ENCODE results near the gene MYMK. TPM values are rescaled to one million over a fixed set of nuclear protein-coding genes. Genes with fewer than 3 reads are reported as not detected.

The MYMK gene
- total RNA-seq, 1 experiment from 2014 or later = not detected

- DNase-seq = no peak
- Histone ChIP-seq H3K27me3 (no peaks in the 10 kb centered on the region), H3K36me3 (no peaks in the 10 kb centered on the region), H3K9me3 (no peaks in the 10 kb centered on the region), H3K4me3 (no peak overlapping the region)
Measured at GRCh38 chr9:133542002-133542401, 17.2 kb upstream of the MYMK start.

GRCh38 chr9:133540698-133541025 is 15.9 kb upstream of the MYMK start:
- Histone ChIP-seq H3K4me3 (no peak overlapping the region), H3K9me3 (no peaks in the 10 kb centered on the region), H3K27me3 (no peaks in the 10 kb centered on the region), H3K36me3 (no peaks in the 10 kb centered on the region)
- no peak for DNase-seq

GRCh38 chr9:133539991-133540697 is 15.4 kb upstream of the MYMK start:
- Histone ChIP-seq H3K4me3 (no peak overlapping the region), H3K27me3 (no peaks in the 10 kb centered on the region), H3K9me3 (no peaks in the 10 kb centered on the region), H3K36me3 (no peaks in the 10 kb centered on the region)
- no peak for DNase-seq

GRCh38 chr9:133538851-133539833 is 14.4 kb upstream of the MYMK start:
- Histone ChIP-seq H3K27me3 (no peaks in the 10 kb centered on the region), H3K4me3 (no peak overlapping the region), H3K9me3 (no peaks in the 10 kb centered on the region), H3K36me3 (no peaks in the 10 kb centered on the region)
- no peak for DNase-seq

- Histone ChIP-seq H3K4me3 (no peak overlapping the region), H3K27me3 (no peaks in the 10 kb centered on the region)
- DNase-seq = no peak
Measured at GRCh38 chr9:133538176-133538575, 13.4 kb upstream of the MYMK start.

GRCh38 chr9:133537257-133537656 is 12.5 kb upstream of the MYMK start:
- Histone ChIP-seq H3K36me3 (no peaks in the 10 kb centered on the region), H3K4me3 (no peak overlapping the region), H3K9me3 (no peaks in the 10 kb centered on the region), H3K27me3 (no peaks in the 10 kb centered on the region)
- DNase-seq = no peak

More at GRCh38 chr9:133538176-133538575, 13.4 kb upstream of the MYMK start:
- Histone ChIP-seq H3K9me3 (no peaks in the 10 kb centered on the region), H3K36me3 (no peaks in the 10 kb centered on the region)

- H3K36me3 ChIP-seq = no peaks in the 10 kb centered on the region
- DNase-seq = no peak
- H3K9me3 ChIP-seq = no peaks in the 10 kb centered on the region
- no peak overlapping the region for H3K4me3 ChIP-seq
- H3K27me3 ChIP-seq = no peaks in the 10 kb centered on the region
Measured at GRCh38 chr9:133536536-133536935, 11.8 kb upstream of the MYMK start.

- H3K27me3 ChIP-seq = no peaks in the 10 kb centered on the region
Measured at GRCh38 chr9:133536080-133536479, 11.3 kb upstream of the MYMK start.

GRCh38 chr9:133535306-133535877 is 10.6 kb upstream of the MYMK start:
- Histone ChIP-seq H3K4me3 (no peak overlapping the region), H3K36me3 (no peaks in the 10 kb centered on the region), H3K27me3 (no peaks in the 10 kb centered on the region), H3K9me3 (no peaks in the 10 kb centered on the region)
- no peak for DNase-seq

More at GRCh38 chr9:133536080-133536479, 11.3 kb upstream of the MYMK start:
- no peaks in the 10 kb centered on the region for H3K9me3 ChIP-seq
- no peak overlapping the region for H3K4me3 ChIP-seq
- no peak for DNase-seq
- H3K36me3 ChIP-seq = no peaks in the 10 kb centered on the region

GRCh38 chr9:133534346-133535291 is 9.9 kb upstream of the MYMK start, which contains the start of gene ADAMTSL2:
ADAMTSL2 (plus strand) TSS chr9:133534704; CDS start chr9:133536713, 2,009 bp downstream.
- Histone ChIP-seq H3K36me3 (no peaks in the 10 kb centered on the region), H3K4me3 (no peak within 1 kb of the TSS), H3K9me3 (no peaks in the 10 kb centered on the region), H3K27me3 (no peaks in the 10 kb centered on the region)
- DNase-seq = peak; percentile 72

- Histone ChIP-seq H3K9me3 (no peaks in the 10 kb centered on the region), H3K27me3 (no peaks in the 10 kb centered on the region), H3K4me3 (no peak overlapping the region), H3K36me3 (no peaks in the 10 kb centered on the region)
- DNase-seq = peak; percentile 29
Measured at GRCh38 chr9:133533857-133534256, 9.1 kb upstream of the MYMK start.

- Histone ChIP-seq H3K9me3 (no peaks in the 10 kb centered on the region), H3K4me3 (no peak overlapping the region), H3K36me3 (no peaks in the 10 kb centered on the region), H3K27me3 (no peaks in the 10 kb centered on the region)
- peak; percentile 62 for DNase-seq
Measured at GRCh38 chr9:133532937-133533668, 8.3 kb upstream of the MYMK start.

GRCh38 chr9:133531293-133531692 is 6.5 kb upstream of the MYMK start:
- no peaks in the 10 kb centered on the region for H3K27me3 ChIP-seq
- no peaks in the 10 kb centered on the region for H3K36me3 ChIP-seq
- no peak for DNase-seq
- H3K4me3 ChIP-seq = no peak overlapping the region
- H3K9me3 ChIP-seq = no peaks in the 10 kb centered on the region

GRCh38 chr9:133529874-133530273 is 5.1 kb upstream of the MYMK start:
- no peaks in the 10 kb centered on the region for H3K27me3 ChIP-seq
- no peak overlapping the region for H3K4me3 ChIP-seq
- H3K9me3 ChIP-seq = no peaks in the 10 kb centered on the region
- H3K36me3 ChIP-seq = no peaks in the 10 kb centered on the region
- DNase-seq = no peak

- no peaks in the 10 kb centered on the region for H3K36me3 ChIP-seq
- H3K27me3 ChIP-seq = no peaks in the 10 kb centered on the region
- DNase-seq = no peak
- no peaks in the 10 kb centered on the region for H3K9me3 ChIP-seq
- no peak overlapping the region for H3K4me3 ChIP-seq
Measured at GRCh38 chr9:133529457-133529856, 4.7 kb upstream of the MYMK start.

GRCh38 chr9:133528876-133529241 is 4.1 kb upstream of the MYMK start:
- DNase-seq = no peak
- Histone ChIP-seq H3K4me3 (no peak overlapping the region), H3K27me3 (no peaks in the 10 kb centered on the region), H3K36me3 (no peaks in the 10 kb centered on the region), H3K9me3 (no peaks in the 10 kb centered on the region)
